Measurements from ENCODE around the gene ACRV1.

The ACRV1 gene

DNA sequence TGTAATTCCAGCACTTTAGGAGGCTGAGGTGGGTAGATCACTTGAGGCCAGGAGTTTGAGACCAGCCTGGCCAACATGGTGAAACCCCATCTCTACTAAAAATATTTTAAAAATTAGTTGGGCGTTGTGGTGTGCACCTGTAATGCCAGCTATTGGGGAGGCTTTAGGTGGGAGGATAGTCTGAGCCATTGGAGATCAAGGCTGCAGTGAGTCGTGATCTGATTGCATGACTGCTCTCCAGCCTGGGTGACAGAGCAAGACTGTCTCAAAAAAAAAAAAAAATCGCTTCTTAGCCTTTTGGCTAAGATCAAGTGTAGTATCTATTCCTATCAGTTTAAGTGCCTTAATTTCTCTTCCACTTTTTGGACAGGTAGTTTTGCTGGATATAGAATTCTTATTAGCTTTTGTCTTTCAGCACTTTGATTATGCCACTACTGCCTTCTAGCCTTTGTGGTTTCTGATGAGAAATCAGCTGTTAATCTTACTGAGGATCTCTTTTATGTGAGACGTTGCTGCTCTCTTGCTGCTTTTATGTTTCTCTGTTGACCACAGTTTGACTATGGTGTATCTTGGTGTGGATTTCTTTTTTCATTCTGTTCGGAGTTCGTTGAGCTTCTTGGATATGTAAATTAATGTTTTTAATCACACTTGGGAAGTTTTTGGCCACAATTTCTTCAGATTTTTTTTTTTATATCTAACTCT, 31.0 kb downstream of the ACRV1 start:
- no peak for DNase-seq (ENCODE audit: low read depth in 2 of 2)

DNA sequence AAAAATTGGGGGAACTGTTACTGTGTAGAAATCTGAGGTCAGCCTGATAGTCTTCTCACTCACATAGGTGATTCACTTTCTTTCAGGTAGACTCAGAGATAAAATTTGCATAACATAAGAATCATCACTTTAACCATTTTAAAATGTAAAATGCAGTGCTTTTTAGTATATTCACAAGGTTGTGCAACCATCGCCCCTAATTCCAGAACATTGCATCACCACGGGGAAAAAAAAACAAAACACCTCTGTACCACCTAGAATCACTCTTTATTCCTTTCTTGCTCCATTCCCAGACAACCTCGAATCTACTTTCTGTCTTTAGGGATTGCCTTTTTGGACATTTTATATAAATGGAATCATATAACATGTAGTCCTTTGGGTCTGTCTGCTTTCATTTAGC, 34.8 kb downstream of the ACRV1 start:
- no peak for DNase-seq (ENCODE audit: low read depth in 2 of 2)

DNA sequence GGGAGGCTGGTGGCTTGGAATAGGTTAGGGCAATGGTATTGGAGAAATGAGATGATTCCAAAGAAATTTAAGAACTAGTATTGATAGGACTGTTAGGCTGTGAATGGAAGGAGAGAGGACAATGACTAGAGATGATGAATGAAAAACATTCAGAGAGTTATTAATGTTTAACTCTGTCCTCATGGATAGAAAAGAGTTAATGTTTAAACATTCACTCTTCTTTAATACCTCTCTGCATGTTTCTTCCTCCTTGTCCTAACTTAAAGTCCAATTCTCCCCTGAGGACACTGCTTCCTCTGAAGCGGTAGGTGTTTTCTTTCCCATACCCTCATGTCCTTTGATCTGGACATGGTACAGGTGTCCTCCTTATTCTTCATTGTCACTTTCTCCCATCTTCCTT, 42.3 kb downstream of the ACRV1 start:
- no peak for DNase-seq (ENCODE audit: low read depth in 2 of 2)

DNA sequence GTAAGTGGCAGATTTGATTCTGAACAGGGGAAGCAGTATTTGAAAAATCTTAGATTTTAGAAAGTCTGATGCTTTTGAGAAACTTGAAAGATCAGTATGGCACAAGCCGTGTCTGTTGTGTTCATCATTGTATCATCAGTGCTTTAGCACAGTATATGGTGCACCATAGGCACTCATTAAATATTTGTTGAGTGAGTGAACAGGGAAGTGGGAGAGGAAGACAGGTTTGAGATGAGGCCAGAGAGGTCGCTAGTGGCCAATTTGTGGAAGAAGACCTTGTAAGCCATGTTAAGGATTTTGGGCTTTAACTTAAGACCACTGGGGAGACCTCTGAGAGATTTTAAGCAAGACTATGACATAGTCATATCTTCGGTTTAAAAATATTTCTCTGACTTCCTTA, 42.8 kb downstream of the ACRV1 start:
- DNase-seq (ENCODE audit: low read depth in 2 of 2) = no peak

DNA sequence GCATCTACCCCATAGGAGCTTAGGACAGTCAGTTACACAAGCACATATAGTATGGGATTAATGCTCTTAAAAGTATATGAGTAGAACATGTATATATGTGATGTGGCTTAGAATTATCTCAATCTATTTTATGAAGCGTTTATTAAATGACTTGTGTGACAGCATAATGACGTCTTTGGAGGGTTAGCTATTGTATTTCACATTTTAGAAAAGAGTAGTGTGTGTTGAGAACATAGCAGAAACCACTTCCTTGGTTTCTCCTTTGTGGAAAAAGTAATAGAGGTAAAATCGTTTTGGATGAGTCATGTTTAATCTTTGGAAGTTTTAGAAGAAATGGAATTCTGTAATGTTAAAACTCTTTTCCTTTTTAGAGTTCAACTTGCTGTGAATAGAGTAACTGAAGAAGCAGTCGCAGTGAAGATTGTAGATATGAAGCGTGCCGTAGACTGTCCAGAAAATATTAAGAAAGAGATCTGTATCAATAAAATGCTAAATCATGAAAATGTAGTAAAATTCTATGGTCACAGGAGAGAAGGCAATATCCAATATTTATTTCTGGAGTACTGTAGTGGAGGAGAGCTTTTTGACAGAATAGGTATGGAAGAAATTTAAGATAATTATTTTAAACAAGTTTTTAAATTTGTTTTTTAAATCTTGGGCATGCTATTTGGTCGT, 53.3 kb downstream of the ACRV1 start:
- no peak for DNase-seq (ENCODE audit: low read depth in 2 of 2)

DNA sequence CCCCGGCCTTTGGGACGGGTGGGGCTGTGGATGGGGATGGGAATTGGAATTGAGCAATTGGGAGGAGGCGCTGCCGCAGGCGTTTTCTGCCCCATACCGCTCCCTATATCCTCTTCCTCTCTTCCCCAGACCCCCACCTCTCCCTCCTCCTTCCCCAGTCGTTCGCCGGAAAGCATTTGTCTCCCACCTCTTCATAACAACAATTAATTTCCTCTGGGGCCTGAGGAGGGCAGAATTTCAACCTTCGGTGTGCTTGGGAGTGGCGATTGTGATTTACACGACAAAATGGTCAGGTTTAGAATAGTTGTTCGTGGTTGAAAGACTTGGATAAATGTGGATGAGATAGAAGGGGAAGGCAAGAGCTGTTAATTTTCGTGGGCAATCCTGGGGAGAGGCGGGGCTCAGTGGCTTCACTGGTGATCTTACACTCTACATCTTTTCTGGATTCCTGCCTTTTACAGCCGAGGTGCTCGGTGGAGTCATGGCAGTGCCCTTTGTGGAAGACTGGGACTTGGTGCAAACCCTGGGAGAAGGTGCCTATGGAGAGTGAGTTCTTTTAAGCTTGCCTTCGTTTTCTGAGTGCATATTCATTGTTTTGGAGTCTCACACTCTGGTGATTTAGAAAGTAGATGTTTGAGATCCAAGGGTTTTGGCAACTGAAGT, 54.2 kb downstream of the ACRV1 start:
- no peak for DNase-seq (ENCODE audit: low read depth in 2 of 2)

DNA sequence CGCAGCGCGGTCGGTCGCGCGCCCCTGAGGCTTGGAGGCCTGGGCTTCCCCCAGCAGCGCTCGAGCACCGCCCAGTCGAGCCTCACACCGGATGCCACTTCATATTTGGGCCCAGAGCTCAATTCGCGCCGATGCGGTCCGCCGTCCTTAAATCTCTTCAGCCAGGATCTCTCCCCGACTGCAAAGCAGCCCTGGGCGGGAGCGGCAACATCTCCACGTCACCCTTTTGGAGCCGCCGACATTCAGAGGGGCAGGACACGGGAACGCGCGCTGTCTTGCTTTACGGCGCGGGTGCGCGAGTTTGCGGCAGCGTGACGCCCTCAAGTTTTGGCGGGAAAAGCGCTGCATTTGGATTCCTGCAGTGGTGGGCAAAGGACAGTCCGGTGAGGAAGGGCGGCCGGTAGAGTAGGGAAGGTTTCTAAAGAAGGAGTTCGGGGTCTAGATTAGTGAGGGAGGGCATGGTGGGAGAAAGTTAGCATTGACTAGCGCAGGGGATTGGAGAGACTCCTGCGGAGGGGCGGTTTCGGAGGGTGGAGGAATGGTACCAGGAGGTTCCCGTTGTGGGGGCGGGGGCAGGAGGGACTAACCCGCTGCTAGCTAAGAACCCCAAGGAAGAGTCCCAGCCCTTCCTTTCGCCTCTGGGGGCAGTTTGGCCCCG, 54.9 kb downstream of the ACRV1 start:
- DNase-seq (ENCODE audit: low read depth in 2 of 2) = peak; percentile 73 to 75

DNA sequence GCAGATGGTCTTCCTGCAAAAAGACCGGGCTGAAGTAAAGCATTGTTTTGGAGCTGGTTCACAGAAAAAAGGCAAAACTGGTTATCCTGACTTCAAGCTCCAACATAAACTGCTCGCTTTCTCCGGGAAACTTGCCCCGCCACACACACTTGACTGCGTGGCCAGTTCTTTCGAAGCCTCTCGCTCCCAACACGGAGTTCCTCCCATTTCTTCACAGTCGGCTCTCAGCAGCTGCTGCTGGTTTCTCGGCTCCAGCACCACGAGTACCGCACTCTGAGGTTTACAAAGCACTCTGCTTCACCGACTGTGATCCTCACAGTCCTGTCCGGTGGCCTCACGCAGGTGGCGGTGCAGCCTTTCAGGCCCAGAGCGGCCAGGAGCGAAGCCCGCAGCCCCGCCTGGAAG, 55.4 kb downstream of the ACRV1 start:
- no peak for DNase-seq (ENCODE audit: low read depth in 2 of 2)

DNA sequence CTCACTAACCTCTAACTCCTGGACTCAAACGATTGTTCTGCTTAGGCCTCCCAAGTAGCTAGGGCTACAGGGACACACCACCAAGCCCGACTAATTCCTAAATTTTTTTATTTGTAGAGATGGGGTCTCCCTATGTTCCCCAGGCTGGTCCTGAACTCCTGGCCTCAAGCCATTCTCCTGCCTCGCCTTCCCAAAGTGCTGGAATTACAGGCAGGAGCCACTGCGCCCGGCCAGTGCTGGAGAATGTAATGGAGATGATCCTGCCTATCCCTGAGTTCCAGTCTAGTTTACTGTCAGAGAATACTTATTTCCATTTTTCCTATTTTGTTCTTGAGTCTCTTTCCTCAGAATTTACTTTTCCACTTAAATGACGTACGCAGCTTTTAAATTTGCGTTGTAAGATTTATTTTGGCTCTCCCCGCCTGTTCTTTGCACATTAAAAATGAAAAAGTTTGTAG, 55.9 kb downstream of the ACRV1 start, which contains the start of gene CHEK1:
Gene CHEK1, plus strand, starts transcription at position 408 of the 458 bp plus-strand sequence. CDS start 1,606 bp downstream, outside the sequence.
- DNase-seq (ENCODE audit: low read depth in 2 of 2) = no peak

DNA sequence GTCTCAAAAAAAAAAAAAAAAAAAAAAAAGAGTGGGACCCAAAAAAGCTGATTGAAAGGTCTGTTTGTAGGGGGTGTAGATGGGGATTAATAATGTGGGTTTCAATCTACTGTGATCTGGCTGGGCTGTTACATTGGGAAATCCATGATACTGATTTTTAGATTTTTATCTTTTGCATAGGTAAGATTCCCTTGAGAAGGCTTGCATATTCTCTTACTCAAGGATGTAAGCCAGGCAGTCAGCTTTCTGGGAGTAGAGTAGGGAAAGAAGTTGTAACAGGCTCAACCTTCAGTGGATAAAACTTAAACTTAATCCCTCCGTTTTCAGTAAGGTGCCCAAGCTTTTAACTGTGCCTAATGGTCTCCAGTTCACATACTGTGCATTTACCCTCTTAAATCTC, 57.6 kb downstream of the ACRV1 start:
- DNase-seq (ENCODE audit: low read depth in 2 of 2) = no peak

DNA sequence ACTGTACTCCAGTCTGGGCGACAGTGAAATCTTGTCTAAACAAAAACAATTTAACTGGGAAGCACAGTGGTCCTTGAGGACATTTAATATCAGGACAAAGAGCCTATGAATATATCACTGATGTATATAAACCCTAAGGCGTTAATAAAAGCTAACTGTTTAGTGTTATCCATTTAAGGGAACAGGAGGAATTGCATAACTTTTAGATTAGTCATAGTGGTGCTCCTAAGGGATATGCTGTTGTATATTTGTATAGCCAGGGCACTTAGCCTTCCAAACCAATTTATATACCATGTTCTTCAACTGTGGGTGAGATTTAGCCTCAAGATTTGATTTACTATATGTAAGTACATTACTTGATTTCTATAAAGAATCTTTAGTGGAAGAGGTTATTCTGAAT, 58.7 kb downstream of the ACRV1 start:
- no peak for DNase-seq (ENCODE audit: low read depth in 2 of 2)
